ENCODE data around the gene CDK14.

CDK14 gene

GRCh38 chr7:90994601-90995000 is 398.5 kb downstream of the CDK14 start:
- H3K4me1 Mint-ChIP-seq: peaks cover 6% of the 10 kb centered on the region
- H3K27me3 Mint-ChIP-seq (ENCODE audit: low read depth): no peaks in the 10 kb centered on the region
- H3K9me3 Mint-ChIP-seq: no peaks in the 10 kb centered on the region
- H3K36me3 Mint-ChIP-seq (ENCODE audit: low read depth): peaks cover 5% of the 10 kb centered on the region
- TF ChIP-seq, protein P1, sequence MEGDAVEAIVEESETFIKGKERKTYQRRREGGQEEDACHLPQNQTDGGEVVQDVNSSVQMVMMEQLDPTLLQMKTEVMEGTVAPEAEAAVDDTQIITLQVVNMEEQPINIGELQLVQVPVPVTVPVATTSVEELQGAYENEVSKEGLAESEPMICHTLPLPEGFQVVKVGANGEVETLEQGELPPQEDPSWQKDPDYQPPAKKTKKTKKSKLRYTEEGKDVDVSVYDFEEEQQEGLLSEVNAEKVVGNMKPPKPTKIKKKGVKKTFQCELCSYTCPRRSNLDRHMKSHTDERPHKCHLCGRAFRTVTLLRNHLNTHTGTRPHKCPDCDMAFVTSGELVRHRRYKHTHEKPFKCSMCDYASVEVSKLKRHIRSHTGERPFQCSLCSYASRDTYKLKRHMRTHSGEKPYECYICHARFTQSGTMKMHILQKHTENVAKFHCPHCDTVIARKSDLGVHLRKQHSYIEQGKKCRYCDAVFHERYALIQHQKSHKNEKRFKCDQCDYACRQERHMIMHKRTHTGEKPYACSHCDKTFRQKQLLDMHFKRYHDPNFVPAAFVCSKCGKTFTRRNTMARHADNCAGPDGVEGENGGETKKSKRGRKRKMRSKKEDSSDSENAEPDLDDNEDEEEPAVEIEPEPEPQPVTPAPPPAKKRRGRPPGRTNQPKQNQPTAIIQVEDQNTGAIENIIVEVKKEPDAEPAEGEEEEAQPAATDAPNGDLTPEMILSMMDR (IDR thresholded peaks at IDR 0.05; ENCODE audit: unreplicated experiment in 3 of 3): no peak
- H3K27ac Mint-ChIP-seq: no peak overlapping the region
- no peak overlapping the region for H3K4me3 Mint-ChIP-seq

DNA sequence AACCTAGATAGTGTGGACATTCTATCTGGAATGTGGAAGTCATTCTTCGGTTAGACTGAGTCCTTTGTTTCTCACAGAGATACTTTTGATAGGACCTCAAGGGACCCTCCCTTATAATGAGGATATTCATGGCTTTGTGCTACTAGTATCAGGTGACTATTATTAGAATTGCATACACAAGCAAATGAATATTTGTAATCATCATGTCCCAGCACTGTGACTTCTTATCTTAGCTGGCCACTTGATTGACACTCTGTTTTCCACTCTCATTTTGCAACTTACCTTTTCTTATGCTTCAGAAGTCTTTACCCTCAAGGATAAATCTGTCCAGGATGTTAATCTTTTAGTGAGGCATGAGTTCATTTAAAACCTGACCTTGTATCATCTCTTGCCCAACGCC is 399.9 kb downstream of the CDK14 start:
- no peaks in the 10 kb centered on the region for H3K27me3 Mint-ChIP-seq (ENCODE audit: low read depth)
- no peak overlapping the region for H3K4me3 Mint-ChIP-seq

GRCh38 chr7:90999989-91000979 is 404.2 kb downstream of the CDK14 start:
- Mint-ChIP-seq H3K4me1 (peaks cover 31% of the 10 kb centered on the region), H3K4me3 (no peak overlapping the region), H3K36me3 (ENCODE audit: low read depth) (peaks cover 19% of the 10 kb centered on the region), H3K27ac (peak overlapping the region; percentile 41 to 76 (median 58)), H3K9me3 (peaks cover 2% of the 10 kb centered on the region), H3K27me3 (ENCODE audit: low read depth) (peaks cover 4% of the 10 kb centered on the region)
- TF ChIP-seq, protein P1 (IDR thresholded peaks at IDR 0.05; ENCODE audit: unreplicated experiment in 3 of 3): no peak

More for the DNA sequence above, 399.9 kb downstream of the CDK14 start:
- TF ChIP-seq, protein P1 (IDR thresholded peaks at IDR 0.05; ENCODE audit: unreplicated experiment in 3 of 3): no peak
- Mint-ChIP-seq H3K4me1 (peaks cover 16% of the 10 kb centered on the region), H3K36me3 (ENCODE audit: low read depth) (peaks cover 2% of the 10 kb centered on the region), H3K27ac (no peak overlapping the region), H3K9me3 (no peaks in the 10 kb centered on the region)

DNA sequence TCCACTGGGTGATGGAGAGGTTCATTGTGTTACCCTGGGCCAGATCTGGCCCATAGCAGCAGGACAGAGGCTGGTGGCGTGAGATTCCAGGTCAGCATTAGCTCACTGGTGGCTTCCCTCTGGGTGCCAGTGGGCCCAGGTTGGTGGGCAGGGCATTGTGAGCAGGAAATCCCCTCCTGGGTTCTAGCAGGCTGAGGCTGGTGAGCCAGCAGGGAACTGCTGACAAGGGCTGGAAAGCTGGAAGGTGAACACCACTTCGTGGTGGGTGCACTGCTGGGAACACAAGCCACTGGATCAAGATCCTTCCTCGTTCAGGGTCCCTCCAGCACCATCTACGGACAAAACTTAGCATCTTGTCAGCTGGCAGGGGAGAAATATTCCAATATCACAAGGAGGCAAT is 408.9 kb downstream of the CDK14 start:
- Mint-ChIP-seq H3K4me1 (peaks cover 36% of the 10 kb centered on the region), H3K36me3 (ENCODE audit: low read depth) (peaks cover 19% of the 10 kb centered on the region), H3K4me3 (no peak overlapping the region), H3K27me3 (ENCODE audit: low read depth) (peaks cover 4% of the 10 kb centered on the region), H3K9me3 (peaks cover 2% of the 10 kb centered on the region), H3K27ac (no peak overlapping the region)
- TF ChIP-seq, protein P1 (IDR thresholded peaks at IDR 0.05; ENCODE audit: unreplicated experiment in 3 of 3): no peak

DNA sequence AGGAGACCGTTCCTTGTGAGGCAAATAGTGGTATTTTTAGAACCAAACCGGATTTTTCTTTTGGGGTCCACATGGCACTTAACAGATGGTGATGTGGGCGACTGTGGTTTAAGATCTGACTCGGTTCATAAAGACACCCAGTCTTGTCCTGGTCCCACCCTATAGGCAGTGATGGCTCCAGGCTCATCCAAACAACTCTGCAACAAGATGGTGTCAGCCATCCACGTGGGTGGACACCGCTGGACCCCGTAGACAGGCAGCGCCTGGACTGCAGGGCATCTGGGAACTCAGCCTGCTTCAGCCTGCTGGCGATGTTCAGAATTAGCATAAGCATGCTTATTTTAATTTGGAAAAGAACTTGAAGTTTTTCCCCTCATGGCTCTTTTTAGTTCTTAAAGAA is 409.7 kb downstream of the CDK14 start:
- H3K4me3 Mint-ChIP-seq: no peak overlapping the region
- peaks cover 4% of the 10 kb centered on the region for H3K27me3 Mint-ChIP-seq (ENCODE audit: low read depth)
- TF ChIP-seq, protein P1 (IDR thresholded peaks at IDR 0.05; ENCODE audit: unreplicated experiment in 3 of 3): no peak
- H3K9me3 Mint-ChIP-seq: peaks cover 2% of the 10 kb centered on the region
- H3K4me1 Mint-ChIP-seq: peaks cover 28% of the 10 kb centered on the region
- peaks cover 19% of the 10 kb centered on the region for H3K36me3 Mint-ChIP-seq (ENCODE audit: low read depth)
- no peak overlapping the region for H3K27ac Mint-ChIP-seq

Data from nephron (organoid).